ENCODE measurements around the gene TAF1C. TPM values are rescaled to one million over a fixed set of nuclear protein-coding genes. Genes with fewer than 3 reads are reported as not detected.

The TAF1C gene
- total RNA-seq, 4 donors from 2014 or later: 23.9 to 43.7 (median 32.1) TPM

- no peak for TF ChIP-seq POLR2A (IDR thresholded peaks at IDR 0.05)
- no peak for TF ChIP-seq CTCF (IDR thresholded peaks at IDR 0.05)
- Histone ChIP-seq H3K27me3 (no peaks in the 10 kb centered on the region), H3K9me3 (no peaks in the 10 kb centered on the region), H3K4me1 (peaks cover 29 to 63% (median 29%) of the 10 kb centered on the region in 3 donors), H3K36me3 (peaks cover 0 to 29% (median 0%) of the 10 kb centered on the region in 3 donors), H3K4me3 (peak overlapping the region in 1 of 4 donors; percentile 47), H3K27ac (peak overlapping the region in 3 of 4 donors; percentile 91 to 94 (median 91))
- WGBS, 2 donors: 58 to 61% methylated on average over 2 to 7 of the region's 34 CpGs
- intact Hi-C loops (cut with DNase I): no loop called here
- no peak for DNase-seq
Measured at GRCh38 chr16:84194470-84195200, 7.8 kb upstream of the TAF1C start.

- no peak for DNase-seq
- Histone ChIP-seq H3K9me3 (no peaks in the 10 kb centered on the region), H3K4me1 (peaks cover 23 to 57% (median 25%) of the 10 kb centered on the region in 3 donors), H3K27me3 (no peaks in the 10 kb centered on the region), H3K4me3 (no peak overlapping the region), H3K36me3 (peaks cover 0 to 29% (median 0%) of the 10 kb centered on the region in 3 donors), H3K27ac (no peak overlapping the region)
- no peak for TF ChIP-seq POLR2A (IDR thresholded peaks at IDR 0.05)
- TF ChIP-seq CTCF (IDR thresholded peaks at IDR 0.05): no peak
- 83 to 84% methylated on average over 9 to 11 of the region's 11 CpGs for WGBS, 2 donors
- intact Hi-C loops (cut with DNase I): no loop called here
Measured at GRCh38 chr16:84194018-84194417, 7.2 kb upstream of the TAF1C start.

GRCh38 chr16:84193480-84193879, 6.6 kb upstream of the TAF1C start:
- 76 to 82% methylated on average over 6 to 7 of the region's 7 CpGs for WGBS, 2 donors
- Histone ChIP-seq H3K36me3 (peaks cover 0 to 29% (median 0%) of the 10 kb centered on the region in 3 donors), H3K27ac (no peak overlapping the region), H3K4me1 (peaks cover 17 to 52% (median 19%) of the 10 kb centered on the region in 3 donors), H3K27me3 (no peaks in the 10 kb centered on the region), H3K4me3 (no peak overlapping the region), H3K9me3 (no peaks in the 10 kb centered on the region)
- intact Hi-C loops (cut with DNase I): no loop called here
- no peak for DNase-seq
- TF ChIP-seq POLR2A (IDR thresholded peaks at IDR 0.05): no peak
- TF ChIP-seq CTCF (IDR thresholded peaks at IDR 0.05): no peak

GRCh38 chr16:84191466-84191865, 4.6 kb upstream of the TAF1C start:
- Histone ChIP-seq H3K27ac (no peak overlapping the region), H3K4me3 (no peak overlapping the region), H3K27me3 (no peaks in the 10 kb centered on the region), H3K9me3 (no peaks in the 10 kb centered on the region), H3K4me1 (peaks cover 5 to 38% (median 8%) of the 10 kb centered on the region in 3 donors), H3K36me3 (peaks cover 0 to 29% (median 0%) of the 10 kb centered on the region in 3 donors)
- DNase-seq: no peak
- TF ChIP-seq CTCF (IDR thresholded peaks at IDR 0.05) (no peak), POLR2A (IDR thresholded peaks at IDR 0.05) (no peak)
- 88 to 100% methylated on average over 1 to 5 of the region's 16 CpGs for WGBS, 2 donors
- intact Hi-C loops (cut with DNase I): no loop called here

- no peak for DNase-seq
- Histone ChIP-seq H3K9me3 (no peaks in the 10 kb centered on the region), H3K27ac (no peak within 1 kb of the TSS), H3K4me1 (peaks cover 5 to 38% (median 9%) of the 10 kb centered on the region in 3 donors), H3K27me3 (no peaks in the 10 kb centered on the region), H3K4me3 (no peak within 1 kb of the TSS), H3K36me3 (peaks cover 0 to 29% (median 0%) of the 10 kb centered on the region in 3 donors)
- intact Hi-C loops (cut with DNase I): no loop called here
- TF ChIP-seq CTCF (IDR thresholded peaks at IDR 0.05) (no peak), POLR2A (IDR thresholded peaks at IDR 0.05) (no peak)
- 91 to 100% methylated on average over 1 to 17 of the region's 47 CpGs for WGBS, 2 donors
Measured at GRCh38 chr16:84190731-84191388, 4.0 kb upstream of the TAF1C start, which contains the start of gene ADAD2. Gene ADAD2 (plus strand): TSS chr16:84191157. CDS start chr16:84191231, 74 bp downstream.

All from esophagus squamous epithelium (tissue), 5 donors.